GM18517 (cell line): ENCODE measurements around the gene SLC38A10.

Experiments used
- ATAC-seq: cut with Tn5 transposase; IDR thresholded peaks from one replicate; pipeline ENCODE4 v1.9.1; 2021; ENCODE audit warnings: mild to moderate bottlenecking, moderate library complexity; ENCODE audit not compliant: unreplicated experiment

Gene SLC38A10

GRCh38 chr17:81331527-81332043, 36.5 kb upstream of the SLC38A10 start:
- ATAC-seq: no peak

DNA sequence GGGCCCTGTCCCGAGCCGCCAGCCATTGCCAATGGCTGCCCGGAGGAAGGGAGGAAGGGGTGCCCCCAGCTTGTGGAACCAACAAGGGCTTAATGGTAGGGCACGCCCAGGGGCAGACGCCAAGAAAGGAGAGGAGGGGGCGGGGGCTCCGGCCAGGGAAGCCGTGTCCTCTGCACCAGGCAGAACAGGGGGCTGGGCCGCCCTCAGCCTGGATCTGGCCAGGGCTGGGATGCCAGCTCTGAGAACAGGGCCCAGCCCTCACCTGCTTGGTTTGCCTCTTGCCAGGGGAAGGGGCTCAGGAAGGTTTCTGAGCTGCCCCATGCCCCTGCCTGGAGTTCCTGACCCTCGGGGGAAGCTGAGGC, 35.8 kb upstream of the SLC38A10 start:
- ATAC-seq: no peak

- no peak for ATAC-seq
Observed at GRCh38 chr17:81329927-81330883, 35.1 kb upstream of the SLC38A10 start.

- no peak for ATAC-seq
Observed at GRCh38 chr17:81328978-81329926, 34.1 kb upstream of the SLC38A10 start.

DNA sequence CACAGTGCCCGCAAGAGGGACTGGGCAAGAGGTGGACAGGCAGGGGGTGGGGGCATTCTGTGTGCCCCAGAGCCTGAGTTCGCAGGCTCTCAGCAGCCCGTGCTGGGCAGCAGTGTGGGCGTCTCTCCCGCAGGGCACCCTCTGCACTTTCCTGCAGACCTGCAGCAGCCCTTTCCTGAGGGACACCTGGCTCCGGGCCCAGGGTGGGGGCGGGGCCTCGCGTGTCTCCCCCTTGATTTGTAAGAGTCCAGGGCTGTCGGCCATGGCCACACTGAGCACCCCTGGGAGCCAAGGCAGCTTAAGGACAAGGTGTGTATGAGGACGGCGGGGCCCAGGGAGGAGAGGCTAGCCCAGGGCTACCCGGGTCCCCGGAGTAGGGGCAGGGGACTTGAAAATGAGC, 33.4 kb upstream of the SLC38A10 start:
- no peak for ATAC-seq

DNA sequence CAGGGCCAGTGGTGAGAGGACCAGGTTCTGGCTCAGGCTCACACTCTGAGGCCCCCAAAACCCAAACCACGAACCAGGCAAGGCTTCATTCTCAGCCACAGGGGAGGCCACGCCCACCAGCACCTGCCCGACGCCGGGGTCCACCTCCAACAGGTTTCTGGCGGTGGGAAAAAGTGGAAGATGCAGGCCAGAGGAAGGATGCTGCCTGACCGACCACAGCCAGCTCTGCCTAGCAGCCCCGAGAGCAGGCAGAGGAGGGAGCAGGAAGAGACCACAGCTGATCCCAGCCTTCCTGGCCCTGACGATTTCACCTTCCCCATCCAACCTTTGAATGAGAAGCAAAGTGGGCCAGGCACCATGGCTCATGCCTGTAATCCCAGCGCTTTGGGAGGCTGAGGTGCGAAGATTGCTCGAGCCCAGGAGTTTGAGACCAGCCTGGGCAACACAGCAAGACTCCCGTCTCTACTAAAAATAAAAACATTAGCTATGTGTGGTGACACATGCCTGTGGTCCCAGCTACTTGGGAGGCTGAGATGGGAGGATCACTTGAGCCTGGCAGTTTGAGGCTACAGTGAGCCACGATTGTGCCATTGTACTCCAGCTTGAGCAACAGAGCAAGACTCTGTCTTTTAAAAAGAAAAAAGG, 30.7 kb upstream of the SLC38A10 start:
- ATAC-seq: no peak

DNA sequence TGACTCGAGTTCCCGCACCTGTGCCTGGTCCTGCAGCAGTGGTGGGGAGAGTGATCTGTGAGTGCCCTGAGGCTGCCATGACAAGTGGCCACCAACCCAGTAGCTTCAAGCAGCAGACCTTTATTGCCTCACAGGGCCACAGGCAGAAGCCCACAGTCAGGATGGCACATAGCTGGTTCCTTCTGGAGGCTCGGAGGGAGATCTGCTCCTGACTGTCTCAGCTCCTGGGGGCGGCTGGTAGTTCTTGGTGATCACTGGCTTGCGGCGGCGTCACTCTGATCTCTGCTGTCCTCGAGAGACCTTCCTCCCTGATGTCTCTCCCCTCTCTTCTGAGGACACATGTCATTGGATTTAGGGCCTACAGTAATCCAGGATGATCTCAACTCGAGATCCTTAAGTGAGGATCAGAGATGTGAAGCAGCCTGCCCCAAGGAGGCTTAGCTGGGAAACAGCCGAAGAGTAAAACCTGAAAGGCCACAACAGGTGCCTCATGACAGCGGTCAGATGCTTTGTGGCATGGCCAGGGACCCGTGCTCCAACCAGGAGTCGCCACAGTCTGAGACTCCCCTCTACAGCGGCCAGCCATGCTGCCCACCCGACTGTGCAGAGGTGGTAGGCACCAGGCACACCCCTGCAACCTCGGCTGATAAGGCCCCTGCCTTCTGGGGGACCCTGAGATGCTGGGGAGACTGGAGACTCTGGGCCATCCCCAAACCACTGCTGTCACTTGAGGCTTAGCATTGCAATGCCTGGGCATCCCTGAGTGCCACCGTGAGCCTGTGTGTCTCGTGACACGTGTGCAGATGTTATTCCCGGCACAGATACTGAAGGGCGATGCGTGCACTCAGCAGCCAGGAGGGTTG, 30.0 kb upstream of the SLC38A10 start:
- no peak for ATAC-seq

GRCh38 chr17:81324177-81324850, 29.2 kb upstream of the SLC38A10 start:
- ATAC-seq: no peak

GRCh38 chr17:81323411-81323868, 28.3 kb upstream of the SLC38A10 start:
- no peak for ATAC-seq

GRCh38 chr17:81323083-81323369, 27.9 kb upstream of the SLC38A10 start:
- no peak for ATAC-seq

- ATAC-seq: no peak
Observed at GRCh38 chr17:81322271-81323082, 27.4 kb upstream of the SLC38A10 start.

- no peak for ATAC-seq
Observed at GRCh38 chr17:81317961-81318605, 23.0 kb upstream of the SLC38A10 start.

- no peak for ATAC-seq
Observed at GRCh38 chr17:81317530-81317821, 22.4 kb upstream of the SLC38A10 start.

DNA sequence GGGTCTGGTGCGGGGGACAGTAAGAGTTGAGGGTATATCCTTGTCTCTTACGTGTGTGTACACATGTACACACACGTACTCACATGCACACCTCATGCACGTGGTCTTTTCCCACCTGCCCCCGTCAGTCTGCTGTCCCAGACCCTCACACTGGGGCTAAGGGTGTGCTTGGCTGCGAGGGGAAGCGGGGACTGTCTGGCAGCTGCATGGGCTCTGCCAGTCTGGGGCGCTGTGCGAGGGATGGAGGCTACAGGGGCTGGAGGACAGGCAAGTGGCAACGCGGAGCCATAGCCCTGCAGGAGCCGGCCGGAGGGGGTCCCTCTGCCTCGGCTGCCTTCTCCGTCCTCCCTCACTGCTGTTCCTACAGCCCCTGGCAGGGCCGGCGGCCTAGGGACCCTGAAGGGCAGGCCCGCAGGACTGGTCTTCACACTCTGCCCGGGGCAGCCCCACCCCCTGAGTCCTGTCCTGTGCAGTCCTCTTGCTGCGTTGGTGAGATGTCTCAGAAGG, 20.8 kb upstream of the SLC38A10 start:
- no peak for ATAC-seq

- no peak for ATAC-seq
Observed at GRCh38 chr17:81315129-81315884, 20.2 kb upstream of the SLC38A10 start.

DNA sequence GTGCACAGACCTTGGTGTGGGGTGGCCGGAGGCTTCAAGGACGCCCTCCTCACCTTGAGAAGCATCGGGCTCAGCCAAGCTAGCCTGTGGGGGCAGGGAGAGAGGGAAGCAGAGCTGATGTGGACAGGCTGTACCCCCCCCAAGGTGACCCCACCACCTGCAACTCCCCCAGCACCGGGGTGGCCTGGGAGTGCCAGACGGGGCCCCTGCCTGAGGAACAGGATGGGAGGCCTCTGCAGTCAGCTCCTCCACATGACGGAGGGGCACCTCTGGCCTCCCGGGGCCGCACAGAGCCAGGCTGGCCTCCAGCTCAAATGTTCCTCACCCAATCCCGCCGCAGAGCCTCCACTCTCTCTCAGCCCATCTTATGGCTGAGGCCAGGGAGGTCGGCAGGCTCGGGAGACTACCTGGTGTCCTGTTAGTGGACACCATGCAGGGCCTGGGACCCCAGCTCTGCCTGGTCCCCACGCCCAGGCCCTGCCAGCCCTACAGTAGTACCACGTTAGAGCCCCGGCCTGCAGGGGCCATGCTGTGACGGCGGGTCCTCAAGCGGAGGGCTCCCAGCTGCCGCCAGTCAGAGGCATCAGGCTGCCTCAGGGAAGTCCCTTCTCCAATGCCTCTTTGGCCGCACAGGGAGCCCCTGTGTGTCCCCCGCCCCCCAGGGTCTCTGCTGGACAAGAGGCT, 19.4 kb upstream of the SLC38A10 start:
- ATAC-seq: no peak
